Retinal pigment epithelial cell (primary cell): ENCODE data around the gene PTGDR.

Source experiments
- DNase-seq: peaks from one replicate; pipeline ENCODE4 v3.0.0-alpha.2; 2010; ENCODE audit warnings: low read depth
- H3K4me3 ChIP-seq: 2 replicates; pipeline ENCODE4 v1.5.1; 2011; ENCODE audit warnings: mild to moderate bottlenecking, low read length, control low read depth, moderate library complexity
- CTCF ChIP-seq: conservative IDR thresholded peaks from 2 replicates; pipeline ENCODE4 v1.5.1; 2011; ENCODE audit warnings: low read depth, low read length, control low read depth, inconsistent platforms

PTGDR gene

DNA sequence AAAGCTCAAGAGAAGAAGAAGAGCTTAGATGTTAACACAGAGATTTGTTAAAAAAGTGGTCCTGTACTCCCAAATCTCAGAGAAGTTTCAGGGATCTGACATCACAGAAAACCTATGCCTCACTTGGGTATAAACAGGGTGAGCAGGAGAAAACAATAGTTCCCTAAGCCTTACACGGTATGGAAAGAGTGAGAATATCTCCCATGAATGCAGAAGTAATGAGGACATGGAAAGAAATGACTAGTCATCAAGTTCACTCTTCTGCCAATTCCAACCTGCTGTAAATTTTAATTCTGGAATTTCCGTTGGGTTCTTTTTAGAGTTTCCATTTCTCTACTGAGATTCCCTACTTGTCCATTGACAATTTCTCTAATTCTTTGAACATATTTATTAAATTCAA, 40.4 kb downstream of the PTGDR start:
- no peak overlapping the region for H3K4me3 ChIP-seq
- DNase-seq, result no peak
- TF ChIP-seq CTCF, result no peak

GRCh38 chr14:52310541-52310940, 43.0 kb downstream of the PTGDR start:
- no peak for DNase-seq
- TF ChIP-seq CTCF, result no peak
- H3K4me3 ChIP-seq, result no peak overlapping the region

- H3K4me3 ChIP-seq, result no peak overlapping the region
- TF ChIP-seq CTCF, result no peak
- no peak for DNase-seq
These were observed 45.4 kb downstream of the PTGDR start for GRCh38 chr14:52312931-52313355.

- TF ChIP-seq CTCF, result no peak
- no peak for DNase-seq
- H3K4me3 ChIP-seq, result peak overlapping the region; percentile 70
These were observed 46.0 kb downstream of the PTGDR start for GRCh38 chr14:52313462-52313861.

GRCh38 chr14:52313903-52314594, 46.6 kb downstream of the PTGDR start, which contains the start of gene PTGER2:
Gene PTGER2, plus strand, starts transcription at chr14:52314312. Its CDS starts 237 bp downstream, at chr14:52314549.
- peak within 1 kb of the TSS; percentile 70 for H3K4me3 ChIP-seq
- no peak for TF ChIP-seq CTCF
- DNase-seq, result peak; percentile 75

- DNase-seq, result no peak
These were observed 47.3 kb downstream of the PTGDR start for GRCh38 chr14:52314595-52315354.

More at GRCh38 chr14:52314595-52315354, 47.3 kb downstream of the PTGDR start:
- no peak for TF ChIP-seq CTCF
- H3K4me3 ChIP-seq, result peak overlapping the region; percentile 70
